T-cell (primary cell): ENCODE measurements around the gene DCP1A. TPM values are rescaled to one million over a fixed set of nuclear protein-coding genes. Genes with fewer than 3 reads are reported as not detected.
A peak's percentile ranks its signal among the peaks of the same experiment; 100 is the strongest.

ENCODE experiments used
- ATAC-seq, 4 experiments: fragments of 200-7000 bp in 3 of 4; fragments of 150-1000 bp in 1 of 4; cut with Tn5 transposase; replicated peaks in 1 of 4; 1 replicate in 3 of 4; 2 replicates in 1 of 4; pipeline ENCODE4 v1.10.0; 2021; ENCODE audit warnings: moderate library complexity in 3 of 4, mild to moderate bottlenecking in 2 of 4, moderate number of reproducible peaks in 1 of 4
- CTCF ChIA-PET, 2 donors: fragments of 300-600 bp; sonication (Branson Sonifier 250); formaldehyde crosslinking; loops; one replicate each; lab custom pipeline; 2022; ENCODE audit warnings: antibody characterized with exemption in 2 of 2; lab: Charles Lee
- POLR2A ChIA-PET, 2 donors: fragments of 300-600 bp; sonication (Branson Sonifier 250); formaldehyde crosslinking; loops; one replicate each; lab custom pipeline; 2022; ENCODE audit warnings: antibody characterized with exemption in 2 of 2; lab: Charles Lee
- DNase-seq, 35 experiments: peaks; one replicate each; pipeline versions ENCODE4 v3.0.0 to v3.0.0-alpha.2; 2013 to 2023
- H3K27ac ChIP-seq: one replicate; pipeline ENCODE4 v1.5.1; 2013; ENCODE audit warnings: low read length
- H3K27me3 ChIP-seq, 2 experiments: replicated peaks in 1 of 2; 1 replicate in 1 of 2; 2 replicates in 1 of 2; pipeline versions ENCODE4 v1.6.1 to v1.7.0; 2013; ENCODE audit warnings: low read length in 1 of 2, mixed read lengths in 1 of 2; ENCODE audit not compliant: control insufficient read depth in 2 of 2, insufficient read depth in 2 of 2; ENCODE audit errors: extremely low read depth in 1 of 2
- H3K36me3 ChIP-seq, 2 donors: 1 replicate in 1 of 2; 2 replicates in 1 of 2; pipeline versions ENCODE4 v1.6.1 to v1.7.0; 2013; ENCODE audit warnings: low read length in 1 of 2; ENCODE audit not compliant: control insufficient read depth in 2 of 2, insufficient read depth in 1 of 2; ENCODE audit errors: extremely low read depth in 1 of 2
- H3K4me1 ChIP-seq, 2 experiments: 1 replicate in 1 of 2; 2 replicates in 1 of 2; pipeline versions ENCODE4 v1.6.1 to v1.7.0; 2013; ENCODE audit warnings: low read length in 2 of 2, mixed read lengths in 1 of 2; ENCODE audit not compliant: insufficient read depth in 2 of 2, control insufficient read depth in 1 of 2; ENCODE audit errors: extremely low read depth in 1 of 2
- H3K4me3 ChIP-seq, 2 donors: 1 replicate in 1 of 2; 2 replicates in 1 of 2; pipeline versions ENCODE4 v1.5.1 to v1.7.0; 2013; ENCODE audit warnings: mild to moderate bottlenecking in 2 of 2, low read length in 1 of 2, moderate library complexity in 1 of 2; ENCODE audit not compliant: control insufficient read depth in 1 of 2; ENCODE audit errors: extremely low read depth in 1 of 2
- H3K9me3 ChIP-seq: 2 replicates; pipeline ENCODE4 v1.7.0; 2013
- H3K27ac Mint-ChIP-seq, 2 donors: one replicate each; pipeline ENCODE4 v1.8.0; 2020 to 2021; ENCODE audit warnings: mild to moderate bottlenecking in 2 of 2, mixed read lengths in 2 of 2
- H3K27me3 Mint-ChIP-seq, 2 donors: one replicate each; pipeline ENCODE4 v1.8.0; 2021 to 2022; ENCODE audit warnings: mixed read lengths in 2 of 2
- H3K36me3 Mint-ChIP-seq: one replicate; pipeline ENCODE4 v1.8.0; 2021; ENCODE audit warnings: mixed read lengths
- H3K4me1 Mint-ChIP-seq, 3 donors: one replicate each; pipeline ENCODE4 v1.8.0; 2020 to 2022; ENCODE audit warnings: mixed read lengths in 3 of 3, mild to moderate bottlenecking in 1 of 3
- H3K4me3 Mint-ChIP-seq, 3 donors: one replicate each; pipeline ENCODE4 v1.8.0; 2020 to 2022; ENCODE audit warnings: mild to moderate bottlenecking in 3 of 3, mixed read lengths in 3 of 3, moderate library complexity in 3 of 3
- H3K9me3 Mint-ChIP-seq, 3 donors: one replicate each; pipeline ENCODE4 v1.8.0; 2020 to 2022; ENCODE audit warnings: mixed read lengths in 3 of 3
- WGBS: methylation state at CpG from one replicate; pipeline ENCODE4 v1.1.5; 2013; ENCODE audit warnings: missing lambda C conversion rate; ENCODE audit not compliant: insufficient coverage; 5-methylcytosine and 5-hydroxymethylcytosine counted together
- total RNA-seq, 35 experiments: library from RNA in 6 of 35; stranded (reverse) in 6 of 35; fragments of 120-200 nt in 1 of 35; gene quantifications; one replicate each; pipeline versions ENCODE4 v1.2.1 to v1.2.4 and lab custom pipeline; 2013 to 2026

DCP1A gene
- total RNA-seq, 5 donors from 2014 or later (not counting 1 experiment from before 2014, with no cell fraction given) = 32.2 to 44.2 (median 39.7) TPM

DNA sequence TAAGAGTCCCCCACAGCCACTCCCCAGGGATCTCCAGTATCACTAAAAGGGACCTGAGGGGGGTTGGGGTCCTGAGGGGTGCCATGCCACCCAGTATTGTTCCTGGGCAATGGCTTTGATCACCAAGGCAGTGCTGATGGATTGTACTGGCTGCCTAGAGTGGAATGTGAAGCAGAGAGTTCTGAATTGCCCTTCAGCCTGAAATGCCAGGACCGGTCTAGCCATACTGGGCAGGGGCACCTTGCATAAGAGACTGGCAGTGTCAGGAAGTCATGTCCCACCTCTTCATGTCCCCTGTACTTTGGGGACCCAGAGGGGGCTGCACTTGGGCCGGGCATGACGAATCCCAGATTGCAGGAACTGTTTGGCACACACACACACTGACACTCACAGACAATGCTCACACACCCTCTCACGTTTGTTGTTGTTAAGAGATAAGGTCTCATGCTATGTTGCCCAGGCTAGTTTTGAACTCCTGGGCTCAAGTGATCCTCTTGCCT, 87.0 kb downstream of the DCP1A start:
- no peaks in the 10 kb centered on the region for H3K36me3 Mint-ChIP-seq
- no peaks in the 10 kb centered on the region for H3K9me3 ChIP-seq
- H3K27ac Mint-ChIP-seq = no peak overlapping the region
- H3K4me3 Mint-ChIP-seq = no peak overlapping the region
- POLR2A ChIA-PET = no interaction called here
- no peaks in the 10 kb centered on the region for H3K36me3 ChIP-seq
- H3K4me1 Mint-ChIP-seq = peaks cover 0 to 2% (median 0%) of the 10 kb centered on the region in 3 donors
- 100% methylated on average over 1 of the region's 4 CpGs for WGBS
- CTCF ChIA-PET = no interaction called here
- H3K4me3 ChIP-seq = no peak overlapping the region
- H3K27me3 ChIP-seq = peaks cover 0 to 3% of the 10 kb centered on the region in 2 experiments
- no peak for ATAC-seq
- no peak for DNase-seq
- peaks cover 0 to 5% of the 10 kb centered on the region in 2 experiments for H3K4me1 ChIP-seq
- H3K27ac ChIP-seq = no peak overlapping the region
- H3K9me3 Mint-ChIP-seq = no peaks in the 10 kb centered on the region
- no peaks in the 10 kb centered on the region for H3K27me3 Mint-ChIP-seq

- POLR2A ChIA-PET = no interaction called here
- no peaks in the 10 kb centered on the region for H3K36me3 ChIP-seq
- WGBS = 80% methylated on average over 8 of the region's 9 CpGs
- CTCF ChIA-PET = no interaction called here
- peaks cover 0 to 8% of the 10 kb centered on the region in 2 experiments for H3K4me1 ChIP-seq
- Mint-ChIP-seq H3K9me3 (no peaks in the 10 kb centered on the region), H3K4me3 (no peak overlapping the region), H3K36me3 (no peaks in the 10 kb centered on the region), H3K27me3 (no peaks in the 10 kb centered on the region), H3K4me1 (peaks cover 2 to 5% (median 4%) of the 10 kb centered on the region in 3 donors), H3K27ac (no peak overlapping the region)
- no peak overlapping the region for H3K4me3 ChIP-seq
- DNase-seq (no peak), ATAC-seq (no peak)
- no peaks in the 10 kb centered on the region for H3K27me3 ChIP-seq
- no peaks in the 10 kb centered on the region for H3K9me3 ChIP-seq
- no peak overlapping the region for H3K27ac ChIP-seq
Observed at GRCh38 chr3:53259427-53260259, 87.7 kb downstream of the DCP1A start.

GRCh38 chr3:53258600-53259426, 88.5 kb downstream of the DCP1A start:
- Histone ChIP-seq H3K27me3 (no peaks in the 10 kb centered on the region), H3K27ac (no peak overlapping the region), H3K36me3 (no peaks in the 10 kb centered on the region), H3K9me3 (no peaks in the 10 kb centered on the region), H3K4me1 (peaks cover 6 to 16% of the 10 kb centered on the region in 2 experiments), H3K4me3 (no peak overlapping the region)
- H3K9me3 Mint-ChIP-seq = no peaks in the 10 kb centered on the region
- ChIA-PET CTCF (no interaction called here), POLR2A (no interaction called here)
- no peak overlapping the region for H3K4me3 Mint-ChIP-seq
- WGBS = 83% methylated on average over 4 of the region's 8 CpGs
- no peaks in the 10 kb centered on the region for H3K36me3 Mint-ChIP-seq
- no peak overlapping the region for H3K27ac Mint-ChIP-seq
- no peak for DNase-seq
- ATAC-seq = no peak
- peaks cover 10 to 13% (median 12%) of the 10 kb centered on the region in 3 donors for H3K4me1 Mint-ChIP-seq
- H3K27me3 Mint-ChIP-seq = no peaks in the 10 kb centered on the region

- no peak for DNase-seq
Observed at GRCh38 chr3:53257465-53257864, 89.9 kb downstream of the DCP1A start.

DNA sequence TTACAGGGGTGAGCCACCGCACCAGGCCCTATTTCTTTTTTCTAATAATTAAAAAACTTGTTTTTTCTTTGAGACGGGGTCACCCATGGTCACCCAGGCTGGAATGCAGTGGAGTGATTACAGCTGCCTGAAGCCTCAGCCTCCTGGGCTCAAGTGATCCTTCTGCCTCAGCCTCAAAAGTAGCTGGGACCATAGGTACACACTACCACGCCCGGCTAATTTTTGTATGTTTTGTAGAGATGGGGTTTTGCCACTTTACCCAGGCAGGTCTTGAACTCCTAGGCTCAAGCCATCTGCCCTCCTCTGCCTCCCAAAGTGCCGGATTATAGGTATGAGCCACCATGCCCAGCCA, 90.7 kb downstream of the DCP1A start:
- no peaks in the 10 kb centered on the region for H3K9me3 Mint-ChIP-seq
- DNase-seq (no peak), ATAC-seq (no peak)
- POLR2A ChIA-PET = no interaction called here
- no peak overlapping the region for H3K4me3 ChIP-seq
- peaks cover 10 to 32% of the 10 kb centered on the region in 2 experiments for H3K4me1 ChIP-seq
- H3K4me3 Mint-ChIP-seq = peak overlapping the region; percentile 68 to 92 (median 69)
- H3K27me3 Mint-ChIP-seq = no peaks in the 10 kb centered on the region
- H3K27ac Mint-ChIP-seq = no peak overlapping the region
- no peak overlapping the region for H3K27ac ChIP-seq
- CTCF ChIA-PET = no interaction called here
- WGBS = no CpG with 5 or more reads among the region's 5 CpGs
- H3K4me1 Mint-ChIP-seq = peaks cover 30 to 34% (median 31%) of the 10 kb centered on the region in 3 donors
- peaks cover 4% of the 10 kb centered on the region for H3K36me3 Mint-ChIP-seq
- H3K9me3 ChIP-seq = no peaks in the 10 kb centered on the region
- H3K27me3 ChIP-seq = no peaks in the 10 kb centered on the region
- H3K36me3 ChIP-seq = no peaks in the 10 kb centered on the region

More at GRCh38 chr3:53257465-53257864, 89.9 kb downstream of the DCP1A start:
- Mint-ChIP-seq H3K36me3 (peaks cover under 1% of the 10 kb centered on the region), H3K4me1 (peaks cover 23 to 26% (median 24%) of the 10 kb centered on the region in 3 donors), H3K9me3 (no peaks in the 10 kb centered on the region), H3K4me3 (no peak overlapping the region), H3K27ac (no peak overlapping the region), H3K27me3 (no peaks in the 10 kb centered on the region)
- no peaks in the 10 kb centered on the region for H3K9me3 ChIP-seq
- ATAC-seq = no peak
- H3K36me3 ChIP-seq = no peaks in the 10 kb centered on the region
- ChIA-PET CTCF (no interaction called here), POLR2A (no interaction called here)
- no peak overlapping the region for H3K27ac ChIP-seq
- H3K27me3 ChIP-seq = no peaks in the 10 kb centered on the region
- no peak overlapping the region for H3K4me3 ChIP-seq
- peaks cover 9 to 30% of the 10 kb centered on the region in 2 experiments for H3K4me1 ChIP-seq
- 93% methylated on average over 3 of the region's 4 CpGs for WGBS
